OCI-LY7 (cell line): ENCODE measurements around the gene EGLN2. TPM values are rescaled to one million over a fixed set of nuclear protein-coding genes. Genes with fewer than 3 reads are reported as not detected.

ENCODE experiments used
- BruUV-seq: library from RNA; stranded (reverse); fragments of 400-500 nt; replicated peaks from 2 replicates; lab custom pipeline; 2021; lab: Mats Ljungman, UMichigan
- CTCF ChIA-PET: fragments of 300-600 bp; sonication (Branson Sonifier 250); formaldehyde crosslinking; loops from one replicate; lab custom pipeline; 2022; ENCODE audit warnings: antibody characterized with exemption; ENCODE audit not compliant: unreplicated experiment; lab: Charles Lee
- POLR2A ChIA-PET: fragments of 300-600 bp; sonication (Branson Sonifier 250); formaldehyde crosslinking; loops from one replicate; lab custom pipeline; 2022; ENCODE audit warnings: antibody characterized with exemption; lab: Charles Lee
- DNase-seq: peaks from one replicate; pipeline ENCODE4 v3.0.0-alpha.2; 2015; ENCODE audit warnings: low spot score
- H2AFZ ChIP-seq: fragments of 200-600 bp; sonication (generic), shearing (Covaris generic); 2 replicates; pipeline ENCODE4 v1.6.1; 2014; ENCODE audit warnings: mild to moderate bottlenecking, antibody characterized with exemption, low read length, moderate library complexity
- H3K27ac ChIP-seq: fragments of 200-600 bp; sonication (generic); 2 replicates; pipeline ENCODE4 v1.5.1; 2014; ENCODE audit warnings: mixed run types, low read depth, mild to moderate bottlenecking, moderate library complexity, low read length, inconsistent platforms; ENCODE audit not compliant: poor library complexity, severe bottlenecking
- H3K36me3 ChIP-seq: fragments of 200-600 bp; sonication (generic); 2 replicates; pipeline ENCODE4 v1.6.1; 2014; ENCODE audit warnings: mild to moderate bottlenecking, antibody characterized with exemption, low read length, moderate library complexity, mixed read lengths; ENCODE audit not compliant: insufficient read depth
- H3K4me1 ChIP-seq: fragments of 200-600 bp; sonication (generic); 2 replicates; pipeline ENCODE4 v1.5.1; 2014; ENCODE audit warnings: mild to moderate bottlenecking, low read length; ENCODE audit not compliant: insufficient read depth, poor library complexity, severe bottlenecking
- H3K4me2 ChIP-seq: fragments of 200-600 bp; sonication (generic); 2 replicates; pipeline ENCODE4 v1.6.1; 2014; ENCODE audit warnings: mild to moderate bottlenecking, low read length
- H3K4me3 ChIP-seq: fragments of 200-600 bp; sonication (generic); 2 replicates; pipeline ENCODE4 v1.5.1; 2014; ENCODE audit warnings: mild to moderate bottlenecking, low read depth, low read length; ENCODE audit not compliant: poor library complexity, severe bottlenecking
- H3K79me2 ChIP-seq: fragments of 200-600 bp; sonication (generic); 2 replicates; pipeline ENCODE4 v1.6.1; 2016; ENCODE audit warnings: low read depth, mild to moderate bottlenecking, low read length, moderate library complexity, mixed read lengths; ENCODE audit not compliant: insufficient read depth
- H3K9me2 ChIP-seq: fragments of 200-600 bp; sonication (generic); 2 replicates; pipeline ENCODE4 v1.6.1; 2016; ENCODE audit warnings: mild to moderate bottlenecking, low read length, mixed read lengths; ENCODE audit not compliant: insufficient read depth
- H3K9me3 ChIP-seq: fragments of 200-600 bp; sonication (generic); 2 replicates; pipeline ENCODE4 v1.6.1; 2014; ENCODE audit warnings: mild to moderate bottlenecking, mixed run types, low read length, mixed read lengths
- H4K20me1 ChIP-seq: fragments of 200-600 bp; sonication (generic); 2 replicates; pipeline ENCODE4 v1.6.1; 2014; ENCODE audit warnings: mild to moderate bottlenecking, antibody characterized with exemption, low read length, moderate library complexity, mixed read lengths; ENCODE audit not compliant: insufficient read depth
- EZH2phosphoT487 ChIP-seq: fragments of 200-600 bp; sonication (generic); IDR thresholded peaks from 2 replicates; pipeline ENCODE4 v1.6.1; 2018; ENCODE audit warnings: low read depth, borderline replicate concordance, mild to moderate bottlenecking, mixed run types, antibody characterized with exemption, low read length, moderate library complexity, mixed read lengths
- intact Hi-C: fragments of 100-400 bp; cut with micrococcal nuclease; formaldehyde crosslinking; loops from one replicate; pipeline ENCODE4 v1.10.0; 2022; ENCODE audit not compliant: unreplicated experiment
- total RNA-seq, 2 experiments: library from RNA; depleted of rRNA in 1 of 2; stranded (reverse); fragments of >200 nt in 1 of 2; shearing (Covaris generic) in 1 of 2; gene quantifications; 2 replicates each; pipeline ENCODE4 v1.2.3, GENCODE V29; 2014 to 2022
- TF ChIP-seq, protein P1 (sequence below): fragments of 200-600 bp; sonication (generic); conservative IDR thresholded peaks from 2 replicates; pipeline ENCODE4 v1.5.1; 2014; ENCODE audit warnings: mild to moderate bottlenecking, antibody characterized with exemption, low read length, moderate library complexity, mixed read lengths

EGLN2 gene
- total RNA-seq, 2 experiments from 2014 or later = 81.6 to 87.9 TPM

DNA sequence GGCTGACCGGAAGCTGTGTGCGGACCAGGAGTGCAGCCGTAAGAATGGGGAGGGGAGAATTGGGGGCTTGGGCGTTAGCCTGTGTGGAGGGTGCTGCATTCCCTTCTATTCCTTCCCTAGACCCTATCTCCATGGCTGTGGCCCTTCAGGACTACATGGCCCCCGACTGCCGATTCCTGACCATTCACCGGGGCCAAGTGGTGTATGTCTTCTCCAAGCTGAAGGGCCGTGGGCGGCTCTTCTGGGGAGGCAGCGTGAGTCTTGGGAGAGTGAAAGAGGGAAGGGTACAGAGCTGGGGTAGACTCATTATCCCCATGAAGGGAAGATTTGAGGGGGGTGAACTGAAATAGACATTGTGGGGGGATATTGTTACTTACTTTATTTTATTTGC is 23.4 kb upstream of the EGLN2 start:
- CTCF ChIA-PET = no interaction called here

DNA sequence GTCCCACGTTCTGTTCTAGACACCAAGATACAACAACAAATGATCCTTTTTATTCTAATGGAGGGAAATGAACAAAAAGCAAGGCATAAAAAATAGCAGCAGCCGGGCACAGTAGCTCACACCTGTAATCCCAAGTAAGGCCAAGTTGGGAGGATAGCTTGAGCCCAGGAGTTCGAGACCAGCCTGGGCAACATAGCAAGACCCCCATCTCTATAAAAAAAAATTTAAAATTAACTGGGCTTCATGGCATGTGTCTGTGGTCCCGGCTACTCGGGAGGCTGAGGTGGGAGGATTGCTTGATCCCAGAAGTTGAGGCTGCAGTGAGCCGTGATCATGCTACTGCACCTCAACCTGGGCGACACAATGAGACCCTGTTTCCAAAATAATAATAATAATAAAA is 22.6 kb upstream of the EGLN2 start:
- TF ChIP-seq, protein P1, sequence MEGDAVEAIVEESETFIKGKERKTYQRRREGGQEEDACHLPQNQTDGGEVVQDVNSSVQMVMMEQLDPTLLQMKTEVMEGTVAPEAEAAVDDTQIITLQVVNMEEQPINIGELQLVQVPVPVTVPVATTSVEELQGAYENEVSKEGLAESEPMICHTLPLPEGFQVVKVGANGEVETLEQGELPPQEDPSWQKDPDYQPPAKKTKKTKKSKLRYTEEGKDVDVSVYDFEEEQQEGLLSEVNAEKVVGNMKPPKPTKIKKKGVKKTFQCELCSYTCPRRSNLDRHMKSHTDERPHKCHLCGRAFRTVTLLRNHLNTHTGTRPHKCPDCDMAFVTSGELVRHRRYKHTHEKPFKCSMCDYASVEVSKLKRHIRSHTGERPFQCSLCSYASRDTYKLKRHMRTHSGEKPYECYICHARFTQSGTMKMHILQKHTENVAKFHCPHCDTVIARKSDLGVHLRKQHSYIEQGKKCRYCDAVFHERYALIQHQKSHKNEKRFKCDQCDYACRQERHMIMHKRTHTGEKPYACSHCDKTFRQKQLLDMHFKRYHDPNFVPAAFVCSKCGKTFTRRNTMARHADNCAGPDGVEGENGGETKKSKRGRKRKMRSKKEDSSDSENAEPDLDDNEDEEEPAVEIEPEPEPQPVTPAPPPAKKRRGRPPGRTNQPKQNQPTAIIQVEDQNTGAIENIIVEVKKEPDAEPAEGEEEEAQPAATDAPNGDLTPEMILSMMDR = no peak
- no peak for TF ChIP-seq EZH2phosphoT487
- Histone ChIP-seq H3K36me3 (peaks cover 7% of the 10 kb centered on the region; the same call in 1 of the 2 replicates), H3K4me1 (peaks cover 37% of the 10 kb centered on the region), H3K4me3 (peak overlapping the region; percentile 68), H4K20me1 (no peaks in the 10 kb centered on the region), H2AFZ (peak overlapping the region; percentile 0; the same call in 1 of the 2 replicates), H3K9me2 (no peaks in the 10 kb centered on the region), H3K79me2 (peaks cover 6% of the 10 kb centered on the region; the same call in 1 of the 2 replicates), H3K4me2 (peak overlapping the region; percentile 86), H3K9me3 (0 out of 2 replicates have a peak, but pooled peaks cover 8% of the 10 kb centered on the region), H3K27ac (peak overlapping the region; percentile 95)
- CTCF ChIA-PET = no interaction called here
- POLR2A ChIA-PET = interaction anchor here (0.5 to 3.5 kb wide), 6 partner anchors 12 to 170 kb away, joined by 4 to 29 read pairs (median 10); partner anchors contain the start of genes ACTMAP, EGLN2 and SNRPA
- intact Hi-C loops = loop anchor here (10.0 kb wide), 1 partner anchor 172 kb away; the partner anchor contains the start of gene LTBP4
- BruUV-seq = no TSS peak
- DNase-seq = no peak

More for the DNA sequence above, 23.4 kb upstream of the EGLN2 start:
- H3K79me2 ChIP-seq = peaks cover 6% of the 10 kb centered on the region; the same call in 1 of the 2 replicates
- no TSS peak for BruUV-seq
- peaks cover 37% of the 10 kb centered on the region for H3K4me1 ChIP-seq
- H3K36me3 ChIP-seq = peaks cover 10% of the 10 kb centered on the region; the same call in 1 of the 2 replicates
- intact Hi-C loops = loop anchor here (10.0 kb wide), 1 partner anchor 171 kb away; the partner anchor contains the start of gene LTBP4
- H2AFZ ChIP-seq = no peak overlapping the region
- no peak overlapping the region for H3K27ac ChIP-seq
- no peaks in the 10 kb centered on the region for H3K9me2 ChIP-seq
- H3K4me2 ChIP-seq = no peak overlapping the region
- H3K9me3 ChIP-seq = 0 out of 2 replicates have a peak, but pooled peaks cover 8% of the 10 kb centered on the region
- no peak overlapping the region for H3K4me3 ChIP-seq
- no peak for DNase-seq
- no peak for TF ChIP-seq EZH2phosphoT487
- TF ChIP-seq, protein P1 = no peak
- H4K20me1 ChIP-seq = no peaks in the 10 kb centered on the region
- POLR2A ChIA-PET = interaction anchor here (1.1 to 3.5 kb wide), 2 partner anchors 23 to 26 kb away, joined by 4 to 29 read pairs; partner anchors contain the start of genes ACTMAP and SNRPA
